Right lobe of liver (tissue), 6 donors: Measurements from ENCODE around the gene CCDC149. TPM values are rescaled to one million over a fixed set of nuclear protein-coding genes. Genes with fewer than 3 reads are reported as not detected.

Experiments used
- ATAC-seq, 4 donors: fragments of 200-7000 bp; cut with Tn5 transposase; one replicate each; pipeline ENCODE4 v1.9.1; 2020; ENCODE audit warnings: mild to moderate bottlenecking in 4 of 4, moderate library complexity in 4 of 4
- DNase-seq, 3 donors: peaks; one replicate each; pipeline ENCODE4 v3.0.0-alpha.2; 2020
- H3K27ac ChIP-seq, 3 donors: fragments of 200-600 bp; one replicate each; pipeline ENCODE4 v1.8.0; 2022
- H3K27me3 ChIP-seq, 2 donors: fragments of 200-600 bp; one replicate each; pipeline ENCODE4 v1.8.0; 2022
- H3K36me3 ChIP-seq, 4 donors: fragments of 200-600 bp; sonication (generic) in 1 of 4; one replicate each; pipeline versions ENCODE4 v1.5.1 to v1.8.0; 2017 to 2022; ENCODE audit warnings: control low read depth in 1 of 4
- H3K4me1 ChIP-seq, 4 donors: fragments of 200-600 bp; sonication (generic) in 1 of 4; one replicate each; pipeline versions ENCODE4 v1.5.1 to v1.8.0; 2017 to 2022; ENCODE audit warnings: control low read depth in 1 of 4
- H3K4me3 ChIP-seq, 3 donors: fragments of 200-600 bp; one replicate each; pipeline ENCODE4 v1.8.0; 2022
- H3K9me3 ChIP-seq, 4 donors: fragments of 200-600 bp; sonication (generic) in 1 of 4; one replicate each; pipeline versions ENCODE4 v1.5.1 to v1.8.0; 2017 to 2022; ENCODE audit warnings: control low read depth in 1 of 4
- CTCF ChIP-seq, 4 donors: fragments of 200-600 bp in 3 of 4; fragments of 450-650 bp in 1 of 4; IDR thresholded peaks; one replicate each; pipeline versions ENCODE4 v1.5.1 to v1.8.0; 2016 to 2022; ENCODE audit warnings: antibody characterized with exemption in 4 of 4, mild to moderate bottlenecking in 2 of 4
- POLR2A ChIP-seq: fragments of 450-650 bp; IDR thresholded peaks from one replicate; pipeline ENCODE4 v1.6.1; 2017; ENCODE audit warnings: antibody characterized with exemption, mild to moderate bottlenecking
- WGBS: methylation state at CpG from one replicate; pipeline ENCODE4 v1.1.6; 2018; ENCODE audit warnings: low coverage, low lambda C conversion rate; ENCODE audit not compliant: insufficient coverage; ENCODE audit errors: missing lambda C conversion rate; 5-methylcytosine and 5-hydroxymethylcytosine counted together
- intact Hi-C, 2 donors: fragments of 100-400 bp; cut with DNase I; formaldehyde crosslinking; loops; one replicate each; pipeline versions ENCODE4 v1.11.2 to v1.14.1; 2022
- total RNA-seq, 6 experiments: library from RNA; depleted of rRNA in 2 of 6; stranded (reverse); fragments of >200 nt in 2 of 6; fragmentation: NEBNext Ultra II Directional in 3 of 6; extraction: Animal tissue kit (Norgen Biotek cat#: 25700) in 3 of 6; gene quantifications; one replicate each; pipeline versions ENCODE4 v1.1.0 to v1.2.4, GENCODE V29; 2016 to 2023
- donor health status: DM: no; HTN: yes; CAD: no.
- donor health status: DM: no; HTN: no; CAD: no.
- donor health status: DM: no; HTN: no; CAD: no.
- donor health status: DM: no; HTN: yes; CAD: no.
- donor health status: DM: no; HTN: yes; CAD: no.

Gene CCDC149
- total RNA-seq, 6 experiments from 2014 or later = 3.9 to 8.0 (median 5.2) TPM

DNA sequence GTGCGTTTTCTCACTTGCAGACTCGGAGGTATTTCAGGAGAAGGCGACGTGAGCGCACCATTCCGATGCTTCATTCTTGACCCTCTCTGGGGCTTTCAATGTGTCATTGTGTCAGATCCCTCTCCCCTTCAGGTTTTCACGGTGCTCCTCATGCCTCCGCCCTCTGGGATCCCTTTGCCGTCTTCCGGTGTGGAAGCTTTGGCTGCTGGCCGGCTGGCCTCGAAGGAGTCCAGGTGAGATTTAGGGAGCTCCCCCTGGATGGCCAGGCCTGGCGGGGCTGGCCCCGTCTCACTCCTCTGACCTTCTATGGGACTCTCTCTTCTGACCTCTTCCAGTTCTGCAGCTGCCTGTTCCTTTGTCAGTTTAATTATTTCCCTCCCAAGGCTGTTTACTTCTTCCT lies 104.6 kb downstream of the CCDC149 start:
- H3K36me3 ChIP-seq = no peaks in the 10 kb centered on the region
- TF ChIP-seq CTCF (IDR thresholded peaks at IDR 0.05) = no peak
- no peak for TF ChIP-seq POLR2A
- no peak overlapping the region for H3K27ac ChIP-seq
- 78% methylated on average over 13 of the region's 14 CpGs for WGBS
- intact Hi-C loops = no loop called here
- no peak overlapping the region for H3K4me3 ChIP-seq
- no peaks in the 10 kb centered on the region for H3K9me3 ChIP-seq
- H3K4me1 ChIP-seq = no peaks in the 10 kb centered on the region
- ATAC-seq (no peak), DNase-seq (no peak)
- no peaks in the 10 kb centered on the region for H3K27me3 ChIP-seq

- Histone ChIP-seq H3K9me3 (no peaks in the 10 kb centered on the region), H3K4me1 (no peaks in the 10 kb centered on the region), H3K27ac (no peak overlapping the region), H3K27me3 (no peaks in the 10 kb centered on the region), H3K36me3 (no peaks in the 10 kb centered on the region), H3K4me3 (no peak overlapping the region)
- no peak for ATAC-seq
- intact Hi-C loops = no loop called here
- 70% methylated on average over 2 of the region's 5 CpGs for WGBS
- TF ChIP-seq CTCF (IDR thresholded peaks at IDR 0.05) (no peak), POLR2A (no peak)
- no peak for DNase-seq
Measured at GRCh38 chr4:24807611-24808010, 105.2 kb downstream of the CCDC149 start.

GRCh38 chr4:24806206-24806990 lies 106.4 kb downstream of the CCDC149 start:
- Histone ChIP-seq H3K9me3 (no peaks in the 10 kb centered on the region), H3K27ac (no peak overlapping the region), H3K4me3 (no peak overlapping the region), H3K4me1 (no peaks in the 10 kb centered on the region), H3K36me3 (no peaks in the 10 kb centered on the region), H3K27me3 (no peaks in the 10 kb centered on the region)
- intact Hi-C loops = no loop called here
- 87% methylated on average over 9 of the region's 11 CpGs for WGBS
- ATAC-seq = no peak
- DNase-seq = no peak
- no peak for TF ChIP-seq POLR2A
- TF ChIP-seq CTCF (IDR thresholded peaks at IDR 0.05) = no peak

DNA sequence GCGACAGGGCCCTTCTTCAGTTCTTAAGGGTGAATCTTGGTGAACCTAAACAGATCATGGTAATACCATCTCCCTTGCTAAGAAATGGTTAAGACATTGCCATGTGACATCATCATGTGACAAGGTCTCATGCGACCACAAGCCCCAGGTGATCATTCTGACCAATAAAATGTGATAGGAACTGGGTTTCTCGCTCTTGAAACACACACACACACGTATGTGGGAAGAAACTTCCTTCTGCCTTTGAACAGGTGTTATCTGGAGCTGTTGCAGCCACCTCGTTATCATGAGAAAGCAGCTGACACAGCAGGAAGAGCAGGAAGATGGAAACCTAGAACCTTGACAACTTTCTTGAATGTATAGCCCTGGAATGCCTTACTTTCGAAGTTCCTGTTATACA lies 107.3 kb downstream of the CCDC149 start:
- intact Hi-C loops = no loop called here
- 56% methylated on average over 4 of the region's 6 CpGs for WGBS
- H3K36me3 ChIP-seq = no peaks in the 10 kb centered on the region
- DNase-seq (no peak), ATAC-seq (no peak)
- H3K27ac ChIP-seq = no peak overlapping the region
- H3K4me3 ChIP-seq = no peak overlapping the region
- no peaks in the 10 kb centered on the region for H3K27me3 ChIP-seq
- no peaks in the 10 kb centered on the region for H3K9me3 ChIP-seq
- TF ChIP-seq CTCF (IDR thresholded peaks at IDR 0.05) (no peak), POLR2A (no peak)
- peaks cover 0 to 4% (median 0%) of the 10 kb centered on the region in 4 donors for H3K4me1 ChIP-seq
